NCI-H2227 (cell line): ENCODE data around the gene AUTS2.

Experiments used
- DNase-seq: peaks from one replicate; lab custom pipeline; 2025; ENCODE audit not compliant: unreplicated experiment; lab: John Stamatoyannopoulos, UW

AUTS2 gene

GRCh38 chr7:69879989-69880388 lies 281.7 kb downstream of the AUTS2 start:
- no peak for DNase-seq

DNA sequence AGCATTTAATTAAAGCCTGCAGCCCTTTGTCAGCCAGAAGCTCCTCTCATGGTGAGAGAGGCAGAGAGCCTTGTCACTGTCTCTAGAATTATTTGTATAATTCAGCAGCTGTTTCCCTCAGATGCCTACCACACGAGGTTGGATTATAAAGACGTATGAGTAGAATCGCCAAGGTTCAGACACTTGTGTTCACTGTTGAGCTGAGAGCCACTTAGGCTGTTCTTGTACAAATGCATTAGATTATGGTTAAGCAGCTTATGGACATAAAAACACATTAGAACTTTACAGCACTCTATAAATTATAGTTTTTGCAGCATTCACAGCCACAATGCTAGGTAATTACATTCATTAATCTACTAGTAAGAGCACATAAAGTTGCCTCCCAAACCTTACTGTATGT lies 282.6 kb downstream of the AUTS2 start:
- peak; percentile 90 for DNase-seq

DNA sequence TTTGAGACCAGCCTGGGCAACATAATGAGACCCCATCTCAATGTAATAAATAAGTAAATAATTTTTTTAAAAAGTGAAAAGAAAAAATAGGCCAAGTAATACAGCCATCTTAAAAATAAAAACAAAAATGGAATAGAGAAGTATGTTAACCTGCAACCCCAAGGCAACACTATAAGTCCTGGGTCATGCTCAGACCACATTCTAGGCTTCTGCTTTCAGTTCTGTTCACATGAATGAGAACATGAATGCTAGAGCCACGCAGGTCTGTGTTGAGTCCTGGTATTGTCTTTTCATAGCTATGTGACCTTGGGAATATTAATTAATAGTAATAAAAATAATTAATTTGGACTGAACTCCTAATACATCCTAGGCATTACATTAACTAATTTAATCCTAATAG lies 284.0 kb downstream of the AUTS2 start:
- no peak for DNase-seq

DNA sequence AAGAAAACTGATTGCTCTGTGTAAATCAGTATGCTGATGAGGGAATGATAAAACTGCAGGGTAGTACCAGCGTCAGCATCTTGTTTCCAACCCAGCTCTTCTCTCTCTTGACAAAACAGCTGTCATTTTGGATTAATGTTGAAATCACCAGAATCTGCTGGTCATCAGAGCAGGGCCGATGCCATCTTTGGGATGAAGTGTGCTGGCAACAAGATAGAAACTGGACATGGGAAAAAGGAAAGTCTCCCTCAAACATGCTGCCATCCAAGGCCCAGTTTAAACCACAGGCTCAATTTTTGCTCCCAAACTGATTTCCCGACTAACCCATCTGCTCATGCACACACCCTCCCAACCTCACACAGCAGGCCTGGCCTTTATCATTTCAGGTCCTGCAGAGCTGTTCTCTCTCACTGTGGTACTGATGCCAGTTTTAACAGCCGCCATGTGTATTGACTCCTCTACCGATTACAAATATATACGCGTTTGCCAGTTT lies 285.2 kb downstream of the AUTS2 start:
- DNase-seq: no peak

GRCh38 chr7:69885431-69885830 lies 287.2 kb downstream of the AUTS2 start:
- DNase-seq: peak; percentile 11

GRCh38 chr7:69889338-69889975 lies 291.2 kb downstream of the AUTS2 start:
- DNase-seq: no peak

DNA sequence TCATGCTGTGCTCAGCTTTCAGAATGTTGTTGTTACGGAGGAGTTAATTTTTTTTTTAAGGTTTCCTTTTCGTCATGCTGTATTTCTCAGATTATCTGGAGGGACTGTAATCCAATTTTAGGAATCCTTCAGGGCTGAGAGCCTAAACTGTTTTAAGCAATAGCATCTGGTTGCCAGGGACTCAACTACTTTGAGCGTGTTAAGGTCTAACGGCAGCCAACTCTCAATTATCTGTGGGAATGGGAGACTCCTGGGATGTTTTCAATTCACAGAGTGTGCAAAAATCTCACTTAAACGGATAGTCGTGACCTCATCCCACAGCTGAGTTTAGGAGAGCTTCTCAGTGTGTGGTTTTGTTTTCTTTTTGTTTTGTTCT lies 291.7 kb downstream of the AUTS2 start:
- DNase-seq: no peak

- DNase-seq: no peak
These were observed 294.5 kb downstream of the AUTS2 start for GRCh38 chr7:69892790-69893189.

DNA sequence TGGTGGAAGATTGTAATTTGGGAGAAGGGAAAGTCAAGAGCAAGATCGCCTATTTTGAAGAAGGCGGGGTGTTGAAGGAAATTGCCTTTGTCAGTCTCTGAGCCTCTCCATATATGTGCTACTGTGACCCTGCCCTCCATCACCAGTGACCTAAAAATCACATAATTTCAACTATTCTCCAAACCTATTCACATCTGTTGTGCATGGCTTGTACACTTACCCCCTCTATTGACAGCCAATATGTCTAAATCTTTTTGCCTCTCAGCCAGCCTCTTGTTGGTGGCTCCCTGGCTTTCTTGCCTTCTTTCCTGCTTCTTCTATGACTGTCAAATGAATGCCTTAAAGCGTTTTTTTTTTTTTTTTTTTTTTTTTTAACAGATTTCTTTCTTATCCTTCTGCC lies 295.6 kb downstream of the AUTS2 start:
- peak; percentile 91 for DNase-seq

DNA sequence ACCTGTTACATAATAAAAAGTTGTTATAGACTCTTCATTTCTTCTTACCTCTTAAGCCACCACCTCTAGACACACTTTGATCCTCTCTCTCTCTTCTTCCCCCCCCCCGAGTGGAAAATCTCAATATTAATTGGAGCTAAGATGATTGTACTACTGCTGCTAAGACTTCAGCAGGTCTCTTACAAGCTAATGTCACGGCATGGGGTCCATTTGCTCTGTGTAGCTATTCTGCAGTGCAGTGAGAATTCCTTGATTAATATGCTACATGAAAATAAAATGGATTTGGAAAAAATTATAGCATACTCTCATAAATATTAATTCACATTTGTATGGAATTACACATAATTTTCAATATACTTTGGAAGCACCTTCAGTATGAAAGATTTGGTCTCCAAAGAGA lies 297.2 kb downstream of the AUTS2 start:
- DNase-seq: no peak

- peak; percentile 21 for DNase-seq
These were observed 297.8 kb downstream of the AUTS2 start for GRCh38 chr7:69896121-69896520.

- no peak for DNase-seq
These were observed 299.9 kb downstream of the AUTS2 start for GRCh38 chr7:69898189-69898588.

DNA sequence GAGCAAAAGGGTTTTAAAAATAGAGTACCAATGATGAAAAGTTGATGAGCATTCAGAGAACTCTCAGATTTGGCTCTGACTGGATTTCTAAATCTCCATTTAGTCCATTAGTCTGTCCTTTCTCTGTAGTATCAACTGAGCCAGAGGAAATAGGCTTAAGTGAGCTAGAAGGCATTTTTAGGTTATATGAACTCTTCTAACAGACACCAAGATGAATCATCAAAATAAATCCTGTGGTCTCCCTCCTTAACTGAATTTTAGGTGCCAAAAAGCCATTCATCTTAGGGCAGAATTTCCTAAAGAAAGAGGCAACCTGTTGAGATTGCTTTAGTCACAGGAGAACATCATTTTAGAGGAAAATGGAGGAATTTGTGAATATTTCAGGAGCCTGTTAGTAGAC lies 305.1 kb downstream of the AUTS2 start:
- DNase-seq: no peak

DNA sequence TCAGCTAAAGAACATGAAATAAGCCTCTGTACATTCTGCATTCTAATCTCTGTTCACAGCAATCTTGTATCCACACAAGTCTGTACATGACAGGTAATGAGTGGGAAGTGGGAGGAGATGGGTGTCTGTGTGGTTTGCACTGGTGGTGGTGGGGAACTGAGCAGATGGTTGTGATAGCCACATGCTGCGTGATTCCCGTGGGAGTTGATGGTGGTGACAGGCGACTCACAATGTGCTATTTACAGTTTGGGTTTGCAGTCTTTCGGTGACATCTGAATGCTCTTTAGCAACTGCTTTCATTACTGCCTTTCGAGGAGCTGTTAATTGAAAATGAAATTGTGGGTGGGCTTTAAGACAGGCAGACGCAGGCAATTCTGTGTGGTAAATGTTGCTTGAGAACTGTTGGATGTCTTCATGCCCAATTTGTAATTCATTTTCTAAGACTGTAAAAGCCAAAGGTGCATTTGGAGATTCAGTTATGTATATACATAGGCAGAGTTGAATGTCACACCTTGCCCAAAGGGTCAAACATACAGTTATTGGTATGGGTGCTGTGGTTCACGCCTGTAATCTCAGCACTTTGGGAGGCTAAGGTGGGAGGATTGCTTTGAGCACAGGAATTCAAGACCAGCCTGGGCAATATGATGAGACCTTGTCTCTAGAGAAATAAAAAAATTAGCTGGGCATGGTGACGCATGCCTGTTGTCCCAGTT lies 308.2 kb downstream of the AUTS2 start:
- no peak for DNase-seq

- DNase-seq: no peak
These were observed 309.4 kb downstream of the AUTS2 start for GRCh38 chr7:69907720-69908119.

DNA sequence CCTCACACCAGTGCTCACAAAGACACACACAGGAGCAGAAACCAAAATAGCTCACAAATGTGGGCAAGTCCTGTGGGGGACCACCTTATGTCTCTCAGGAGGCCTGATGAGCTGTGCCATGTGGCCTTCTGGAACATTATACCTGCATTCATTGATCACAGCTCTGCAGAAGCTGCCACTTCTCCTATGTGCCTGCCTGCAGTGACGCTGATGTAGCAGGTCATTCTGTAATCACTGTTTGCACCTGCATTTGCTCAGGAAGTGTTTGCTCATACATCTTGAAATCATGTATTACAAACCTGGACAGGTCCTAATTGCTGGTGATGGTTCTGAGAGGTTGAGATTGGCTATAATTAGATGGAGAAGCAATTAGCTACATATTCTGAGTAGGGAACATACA lies 310.2 kb downstream of the AUTS2 start:
- peak; percentile 48 for DNase-seq

- DNase-seq: no peak
These were observed 311.9 kb downstream of the AUTS2 start for GRCh38 chr7:69910150-69910549.

DNA sequence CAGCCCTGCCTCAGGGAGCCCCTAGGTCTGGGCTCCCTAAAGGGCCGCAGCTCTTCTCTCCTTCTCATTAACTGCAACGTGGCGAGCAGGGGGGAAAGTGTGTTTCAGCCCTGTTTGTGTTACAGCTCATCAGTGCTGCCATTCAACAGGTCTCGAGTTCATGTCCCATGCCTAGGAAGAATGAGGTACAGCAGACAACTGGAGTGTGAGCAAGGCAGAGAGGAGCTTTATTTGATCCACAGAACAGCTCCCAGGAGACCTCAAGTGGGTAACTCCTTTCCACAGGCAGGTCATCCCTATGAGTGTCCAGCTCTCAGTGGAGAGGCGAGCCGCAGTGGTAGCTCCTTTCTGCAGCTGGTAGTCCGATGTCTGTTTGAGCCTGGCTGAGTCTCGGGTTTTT lies 313.1 kb downstream of the AUTS2 start:
- no peak for DNase-seq

- DNase-seq: no peak
These were observed 313.9 kb downstream of the AUTS2 start for GRCh38 chr7:69912141-69912540.

- no peak for DNase-seq
These were observed 314.6 kb downstream of the AUTS2 start for GRCh38 chr7:69912846-69913245.

DNA sequence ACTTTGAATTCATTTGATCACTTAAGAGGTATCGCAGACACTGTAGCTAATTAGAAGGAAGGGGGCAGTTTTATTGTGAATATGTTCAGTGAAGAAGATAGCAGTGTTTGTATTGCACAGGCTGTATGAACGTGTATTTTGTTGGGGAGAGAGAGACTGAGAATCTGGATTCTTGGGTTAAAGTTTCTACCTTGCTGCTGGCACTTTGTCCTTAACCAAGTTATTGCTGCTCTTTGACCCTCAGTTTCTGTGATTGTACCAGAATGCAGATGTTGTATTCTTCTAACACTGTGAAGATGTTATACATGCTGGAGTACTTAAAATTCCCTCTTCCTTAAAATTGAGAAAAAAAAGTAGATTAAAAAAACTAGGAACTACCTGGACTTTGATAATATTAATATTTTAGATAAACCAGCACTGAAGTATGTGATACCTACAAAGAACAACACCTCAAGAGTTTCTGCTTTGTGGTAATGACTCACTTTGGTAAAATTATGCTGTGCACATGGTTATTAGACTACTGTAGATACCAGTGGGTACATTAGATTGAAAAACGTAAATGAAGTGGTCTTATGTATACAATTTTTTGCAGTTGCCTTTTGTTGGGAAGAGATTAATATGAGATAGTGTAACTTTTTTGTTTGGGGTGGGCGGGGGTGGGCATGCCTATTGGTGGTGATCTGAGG lies 321.3 kb downstream of the AUTS2 start:
- no peak for DNase-seq

DNA sequence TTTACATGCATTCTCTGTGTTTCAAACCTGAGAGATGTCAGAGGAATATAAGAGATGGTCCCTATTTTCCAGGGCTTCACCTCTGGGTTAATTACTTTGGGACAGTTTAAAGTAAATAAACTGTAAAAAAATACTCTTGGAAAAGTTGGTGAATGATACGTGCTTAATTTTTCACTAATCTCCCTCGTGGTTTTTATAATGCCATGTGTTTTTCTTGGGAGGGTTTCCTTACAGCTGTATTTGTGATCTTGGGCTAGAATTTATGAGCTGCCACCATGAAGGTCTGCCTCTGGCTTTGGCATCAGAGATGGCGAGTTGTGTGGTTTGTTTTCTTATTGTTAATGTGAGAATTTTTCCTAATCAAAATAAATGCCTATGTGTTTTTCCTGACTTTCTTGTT lies 322.5 kb downstream of the AUTS2 start:
- DNase-seq: no peak
